Brain pericyte (primary cell): ENCODE measurements around the gene RIMBP2.

Experiments
- DNase-seq: peaks from one replicate; pipeline ENCODE4 v3.0.0-alpha.2; 2012; ENCODE audit warnings: low read depth, low spot score

RIMBP2 gene

GRCh38 chr12:130485291-130486145 lies 230.6 kb downstream of the RIMBP2 start:
- DNase-seq: no peak

DNA sequence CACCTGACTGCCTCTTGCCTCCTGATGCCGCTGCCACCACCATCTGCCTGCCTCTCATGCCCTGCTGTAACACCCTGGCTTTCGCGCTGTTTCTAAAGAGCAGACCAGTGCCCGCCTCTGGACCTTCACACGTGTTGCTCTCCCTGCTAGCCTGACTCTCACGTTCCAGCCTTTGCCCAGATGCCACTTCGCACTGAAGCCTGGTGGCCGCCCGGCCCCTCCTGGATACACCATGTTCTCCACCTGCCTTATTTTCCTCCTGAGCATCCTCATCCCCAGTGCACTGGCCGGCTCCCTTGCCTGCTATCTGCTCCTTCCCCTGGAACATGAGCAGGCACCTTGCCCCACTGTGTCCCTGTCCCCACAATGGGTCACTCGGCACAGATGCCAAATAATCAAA lies 231.9 kb downstream of the RIMBP2 start:
- DNase-seq: no peak

GRCh38 chr12:130483616-130484180 lies 232.4 kb downstream of the RIMBP2 start:
- DNase-seq: no peak

DNA sequence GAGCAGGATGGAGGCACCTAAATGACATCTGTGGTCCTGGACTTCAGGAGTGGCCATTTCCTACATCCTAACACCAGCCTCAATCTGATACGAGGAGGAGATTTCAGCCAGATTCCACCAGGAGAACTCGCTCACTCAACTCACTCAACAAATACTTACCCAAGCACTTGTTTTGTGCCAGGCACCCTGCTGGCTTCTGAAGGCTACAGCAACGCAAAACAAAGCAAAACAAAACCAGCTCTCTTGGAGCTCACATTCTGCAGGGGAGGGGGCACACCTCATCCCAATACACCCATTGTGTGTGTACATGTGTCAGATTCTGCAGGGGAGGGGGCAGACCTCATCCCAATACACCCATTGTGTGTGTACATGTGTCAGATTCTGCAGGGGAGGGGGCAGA lies 233.7 kb downstream of the RIMBP2 start:
- DNase-seq: no peak

DNA sequence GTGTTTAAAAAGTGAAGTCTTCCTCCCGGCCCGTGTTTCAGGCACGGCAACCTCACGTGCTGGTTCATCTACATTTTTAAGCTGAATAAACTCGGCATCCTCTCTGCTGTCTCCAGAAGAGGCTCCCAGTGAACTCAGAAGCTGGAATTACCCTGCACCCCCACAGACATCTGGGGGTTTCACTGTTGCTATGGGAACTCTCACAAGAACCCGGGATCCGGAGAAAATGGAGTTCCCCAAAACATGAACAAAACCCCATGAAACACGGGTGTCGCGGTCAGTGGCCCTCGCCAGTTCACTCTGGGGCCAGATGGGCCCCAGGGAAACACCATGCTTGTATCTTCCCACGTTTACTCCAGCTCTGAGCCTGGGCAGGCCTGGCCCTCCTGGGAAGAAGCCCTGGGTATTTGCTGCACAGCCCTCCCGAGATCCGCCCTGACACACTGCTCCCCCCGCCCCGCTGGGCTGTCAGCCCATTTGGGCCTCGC lies 234.7 kb downstream of the RIMBP2 start:
- DNase-seq: no peak

- DNase-seq: no peak
Observed at GRCh38 chr12:130480887-130481286, 235.2 kb downstream of the RIMBP2 start.

DNA sequence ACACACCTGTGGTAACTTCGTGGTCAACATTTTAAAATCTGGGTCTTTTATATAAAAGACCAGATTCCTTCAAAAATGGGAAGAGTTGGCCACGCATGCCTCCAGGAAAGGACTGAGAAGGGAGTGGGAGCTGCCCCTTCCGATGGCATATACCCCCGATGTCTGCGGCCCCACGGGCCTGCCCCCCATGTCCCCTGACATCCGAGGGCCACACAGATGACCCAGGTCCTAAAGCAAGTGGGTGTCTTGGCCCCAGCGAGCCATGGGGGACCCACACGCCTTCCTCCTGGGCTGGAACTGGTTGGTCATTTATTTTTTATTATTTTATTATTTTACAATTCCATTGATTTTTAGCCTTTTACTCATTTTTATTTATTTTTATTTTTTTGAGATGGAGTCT lies 235.9 kb downstream of the RIMBP2 start:
- DNase-seq: no peak

GRCh38 chr12:130479401-130480125 lies 236.5 kb downstream of the RIMBP2 start:
- no peak for DNase-seq

- DNase-seq: no peak
Observed at GRCh38 chr12:130478786-130479185, 237.3 kb downstream of the RIMBP2 start.

DNA sequence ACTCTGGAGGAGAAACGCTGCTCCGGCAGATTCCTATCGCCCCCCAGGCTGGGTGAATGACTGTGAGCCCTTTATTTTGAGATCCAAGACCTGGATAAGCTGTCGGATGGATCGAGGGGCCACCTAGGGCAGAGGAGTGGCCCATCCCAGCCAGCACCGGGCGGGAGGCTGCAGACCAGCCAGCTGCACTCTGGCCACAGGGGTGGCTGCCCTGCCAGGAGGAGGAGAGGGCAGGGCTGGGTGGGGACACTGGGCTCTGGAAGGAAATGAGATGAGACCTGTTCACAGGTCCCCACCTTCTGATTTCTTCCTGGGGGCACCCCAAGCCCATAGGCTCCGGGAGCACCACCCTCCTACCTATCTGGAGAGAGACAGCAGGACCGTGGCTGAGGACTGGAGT lies 238.4 kb downstream of the RIMBP2 start:
- no peak for DNase-seq

GRCh38 chr12:130477266-130477665 lies 238.8 kb downstream of the RIMBP2 start:
- DNase-seq: no peak

GRCh38 chr12:130476451-130477135 lies 239.5 kb downstream of the RIMBP2 start:
- DNase-seq: no peak

DNA sequence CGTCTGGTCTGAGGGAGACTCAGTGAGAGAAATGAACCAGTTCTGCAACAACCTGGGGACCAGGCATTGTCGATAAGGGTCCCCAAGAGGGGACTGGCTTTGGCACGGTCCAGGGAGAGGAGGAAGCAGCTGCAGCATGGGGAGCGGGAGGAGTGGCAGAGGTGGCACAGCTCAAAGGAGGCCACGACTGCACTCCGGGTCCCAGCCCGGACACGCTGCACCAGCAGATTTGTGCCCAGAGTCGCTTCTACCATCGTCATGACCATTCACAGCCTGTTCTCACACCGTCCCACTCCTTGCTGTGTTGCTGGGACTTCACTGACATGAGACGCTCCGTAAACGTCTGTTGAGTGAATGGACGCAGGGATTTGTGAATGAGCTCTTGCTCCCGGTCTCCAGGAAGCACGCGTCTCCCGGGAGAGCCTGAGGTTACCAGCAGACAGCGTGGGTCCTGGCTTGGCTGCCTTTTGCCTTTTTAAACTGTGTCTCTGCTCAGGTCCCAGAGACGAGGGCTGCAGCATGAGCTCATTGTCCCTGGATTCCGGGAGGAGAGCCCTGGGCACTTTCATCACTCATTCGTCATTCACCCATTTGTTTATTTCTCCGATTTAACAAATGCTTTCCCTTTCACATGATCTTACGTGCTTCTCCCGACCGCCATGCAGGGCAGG lies 241.4 kb downstream of the RIMBP2 start:
- no peak for DNase-seq

GRCh38 chr12:130473266-130473665 lies 242.8 kb downstream of the RIMBP2 start:
- DNase-seq: no peak

DNA sequence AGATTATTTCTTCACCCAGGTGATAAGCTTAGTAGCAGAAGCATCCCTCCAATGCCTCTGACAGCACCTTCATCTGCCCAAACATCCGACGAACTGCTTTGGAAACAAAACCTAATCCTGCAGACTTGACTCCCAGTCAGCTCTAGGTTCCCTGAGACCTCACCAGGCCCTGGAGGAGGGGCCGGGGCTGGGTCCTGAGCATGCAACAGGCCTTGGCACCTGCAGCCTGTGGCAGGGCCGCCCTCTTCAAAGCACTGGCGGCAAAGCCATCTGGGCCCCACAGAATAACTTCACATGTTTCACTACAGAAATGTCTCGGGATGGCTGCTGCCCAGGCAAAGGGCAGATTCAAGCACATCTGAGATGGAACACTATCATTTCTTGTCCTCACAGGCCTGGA lies 245.1 kb downstream of the RIMBP2 start:
- DNase-seq: no peak

GRCh38 chr12:130469552-130469951 lies 246.5 kb downstream of the RIMBP2 start:
- no peak for DNase-seq

DNA sequence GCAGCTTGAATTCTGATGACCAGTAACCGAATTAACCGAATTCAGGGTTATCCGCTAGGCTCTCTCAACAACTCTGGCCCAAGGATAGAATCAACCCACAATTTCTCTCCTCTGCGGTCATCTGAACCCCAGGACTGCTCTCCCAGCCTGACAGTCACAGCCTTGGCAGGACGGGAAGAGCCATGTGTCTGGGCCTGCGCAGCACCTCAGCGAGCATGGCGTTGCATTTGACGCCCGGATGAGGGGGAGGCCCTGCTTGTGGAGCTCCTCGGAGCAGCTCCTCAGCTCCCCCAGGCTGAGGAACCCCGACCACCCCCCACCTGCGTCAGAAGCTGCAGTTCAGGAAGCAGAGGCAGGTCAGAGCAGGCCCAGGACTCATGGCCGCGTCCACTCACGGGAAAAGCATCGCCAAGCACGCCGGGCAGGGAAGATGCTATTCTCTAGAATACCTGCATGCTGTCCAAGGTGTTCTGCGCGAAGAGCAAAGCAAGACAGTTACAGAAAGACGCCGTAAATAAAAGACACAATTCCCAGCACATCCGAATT lies 247.3 kb downstream of the RIMBP2 start:
- DNase-seq: no peak

DNA sequence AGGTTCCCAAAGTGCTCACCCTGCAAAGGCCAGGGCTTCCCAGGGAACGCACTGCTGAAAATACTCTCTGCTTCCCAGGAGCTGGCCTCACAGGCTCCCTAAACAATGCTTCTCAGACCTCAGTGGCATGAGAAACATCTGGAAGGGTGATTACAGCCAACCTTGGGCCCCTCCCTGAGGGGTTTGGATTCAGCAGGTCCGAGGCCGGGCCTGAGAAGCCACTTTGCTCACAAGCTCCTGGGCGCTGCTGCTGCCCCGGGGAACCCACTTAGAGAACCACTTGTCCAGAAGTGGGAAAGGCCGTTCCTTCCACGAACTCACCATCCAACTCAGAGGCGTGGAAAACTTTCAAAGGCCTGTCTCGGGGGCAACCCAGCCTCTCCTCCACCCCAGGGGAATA lies 247.9 kb downstream of the RIMBP2 start:
- DNase-seq: no peak

GRCh38 chr12:130465626-130466025 lies 250.5 kb downstream of the RIMBP2 start:
- no peak for DNase-seq

GRCh38 chr12:130465046-130465445 lies 251.1 kb downstream of the RIMBP2 start:
- no peak for DNase-seq
